ENCODE data around the gene DERL2.

DNA sequence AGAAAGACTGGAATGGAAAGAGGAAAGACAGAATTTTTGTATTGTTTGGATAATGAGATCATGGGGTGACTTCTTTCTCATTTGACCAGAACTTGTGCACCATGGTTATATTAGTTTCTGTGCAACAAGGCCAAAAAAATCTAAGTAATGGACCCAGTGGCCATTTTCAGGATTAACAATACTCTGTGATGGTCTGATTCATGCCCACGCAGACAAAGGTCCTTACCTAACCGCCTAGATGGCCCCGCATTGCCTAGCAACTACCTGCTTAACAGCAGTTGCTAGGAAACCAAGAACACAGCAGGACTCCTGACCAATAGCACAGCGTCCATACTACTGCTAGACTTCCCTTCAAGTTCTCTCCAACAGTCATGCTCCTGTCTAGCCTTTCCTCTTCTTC is 22.8 kb upstream of the DERL2 start:
- TF ChIP-seq EZH2phosphoT487 (IDR thresholded peaks at IDR 0.05; ENCODE audit: low read length) (no peak), CTCF (IDR thresholded peaks at IDR 0.05; ENCODE audit: low read length) (no peak)
